IMR-90 (cell line): ENCODE measurements around the gene IFI35. TPM values are rescaled to one million over a fixed set of nuclear protein-coding genes. Genes with fewer than 3 reads are reported as not detected.

Source experiments
- ATAC-seq: fragments of 200-7000 bp; cut with Tn5 transposase; 2 replicates; pipeline ENCODE4 v1.9.1; 2020; ENCODE audit warnings: low read depth, mild to moderate bottlenecking, moderate library complexity
- BruUV-seq: library from RNA; stranded (reverse); fragments of 400-500 nt; replicated peaks from 2 replicates; lab custom pipeline; 2021; lab: Mats Ljungman, UMichigan
- CTCF ChIA-PET: fragments of 300-600 bp; formaldehyde crosslinking; extraction: SDS; loops from one replicate; lab custom pipeline; 2021; ENCODE audit warnings: antibody characterized with exemption; lab: Yijun Ruan, JAX
- POLR2A ChIA-PET: fragments of 300-600 bp; sonication (Branson Sonifier 250); formaldehyde crosslinking; loops from one replicate; lab custom pipeline; 2022; ENCODE audit warnings: antibody characterized with exemption; ENCODE audit not compliant: unreplicated experiment; lab: Charles Lee
- DNase-seq: peaks from one replicate; pipeline ENCODE4 v3.0.0; 2013
- H2AFZ ChIP-seq: replicated peaks from 2 replicates; pipeline ENCODE3; 2013; ENCODE audit warnings: low read length, mild to moderate bottlenecking; ENCODE audit not compliant: poor library complexity
- H2AK5ac ChIP-seq: 2 replicates; pipeline ENCODE4 v1.6.1; 2013; ENCODE audit warnings: low read depth, low read length, inconsistent platforms
- H2AK9ac ChIP-seq: replicated peaks from 2 replicates; pipeline ENCODE3; 2013; ENCODE audit warnings: mild to moderate bottlenecking, low read depth, low read length, moderate library complexity; ENCODE audit not compliant: poor library complexity
- H2BK120ac ChIP-seq: 2 replicates; pipeline ENCODE4 v1.6.1; 2013; ENCODE audit warnings: low read depth, low read length, inconsistent platforms
- H2BK15ac ChIP-seq: 3 replicates; pipeline ENCODE4 v1.6.1; 2013; ENCODE audit warnings: low read depth, low read length, inconsistent platforms
- H2BK20ac ChIP-seq: 2 replicates; pipeline ENCODE4 v1.6.1; 2013; ENCODE audit warnings: low read depth, mild to moderate bottlenecking, inconsistent platforms, low read length, moderate library complexity
- H2BK5ac ChIP-seq: 2 replicates; pipeline ENCODE4 v1.6.1; 2013; ENCODE audit warnings: mild to moderate bottlenecking, low read depth, low read length, inconsistent platforms; ENCODE audit not compliant: poor library complexity, severe bottlenecking
- H3K14ac ChIP-seq: replicated peaks from 2 replicates; pipeline ENCODE4 v1.6.1; 2013; ENCODE audit warnings: low read depth, low read length, inconsistent platforms
- H3K18ac ChIP-seq: 2 replicates; pipeline ENCODE4 v1.6.1; 2013; ENCODE audit warnings: low read depth, low read length, control low read depth
- H3K23ac ChIP-seq: 2 replicates; pipeline ENCODE4 v1.6.1; 2013; ENCODE audit warnings: low read depth, low read length, inconsistent platforms
- H3K27ac ChIP-seq: 2 replicates; pipeline ENCODE4 v1.5.1; 2013; ENCODE audit warnings: mild to moderate bottlenecking, control low read depth, low read length; ENCODE audit not compliant: insufficient read depth
- H3K27me3 ChIP-seq: 2 replicates; pipeline ENCODE4 v1.6.1; 2013; ENCODE audit warnings: low read length; ENCODE audit not compliant: control insufficient read depth, insufficient read depth
- H3K36me3 ChIP-seq: 2 replicates; pipeline ENCODE4 v1.6.1; 2013; ENCODE audit warnings: low read length, mixed read lengths; ENCODE audit not compliant: control insufficient read depth, insufficient read depth
- H3K4ac ChIP-seq: 2 replicates; pipeline ENCODE4 v1.6.1; 2013; ENCODE audit warnings: low read depth, low read length, inconsistent platforms
- H3K4me1 ChIP-seq: 2 replicates; pipeline ENCODE4 v1.6.1; 2013; ENCODE audit warnings: low read length, mixed read lengths; ENCODE audit not compliant: control insufficient read depth, insufficient read depth
- H3K4me2 ChIP-seq: 2 replicates; pipeline ENCODE4 v1.6.1; 2013; ENCODE audit warnings: low read depth, mild to moderate bottlenecking, control low read depth, low read length, moderate library complexity
- H3K4me3 ChIP-seq: 2 replicates; pipeline ENCODE4 v1.5.1; 2013; ENCODE audit warnings: low read depth, mild to moderate bottlenecking, control low read depth, low read length, moderate library complexity; ENCODE audit not compliant: insufficient read depth
- H3K56ac ChIP-seq: 2 replicates; pipeline ENCODE4 v1.6.1; 2013; ENCODE audit warnings: low read length, inconsistent platforms; ENCODE audit not compliant: insufficient read depth; ENCODE audit errors: extremely low read depth
- H3K79me1 ChIP-seq, 2 experiments: 2 replicates each; pipeline ENCODE4 v1.6.1; 2013; ENCODE audit warnings: low read length in 2 of 2, inconsistent platforms in 1 of 2, low read depth in 1 of 2
- H3K9ac ChIP-seq: 2 replicates; pipeline ENCODE4 v1.6.1; 2013; ENCODE audit warnings: low read depth, low read length, control low read depth
- H3K9me1 ChIP-seq: 2 replicates; pipeline ENCODE4 v1.6.1; 2013; ENCODE audit warnings: low read length, inconsistent platforms; ENCODE audit not compliant: insufficient read depth
- H3K9me3 ChIP-seq: 2 replicates; pipeline ENCODE4 v1.6.1; 2013; ENCODE audit warnings: low read length; ENCODE audit not compliant: control insufficient read depth, insufficient read depth
- H4K20me1 ChIP-seq: 2 replicates; pipeline ENCODE4 v1.6.1; 2013; ENCODE audit warnings: low read length, inconsistent platforms; ENCODE audit not compliant: insufficient read depth
- H4K5ac ChIP-seq: 2 replicates; pipeline ENCODE4 v1.6.1; 2013; ENCODE audit warnings: mild to moderate bottlenecking, low read depth, low read length, control low read depth
- H4K8ac ChIP-seq, 2 experiments: 2 replicates each; pipeline ENCODE4 v1.6.1; 2013; ENCODE audit warnings: low read depth in 2 of 2, low read length in 2 of 2, control low read depth in 1 of 2, inconsistent platforms in 1 of 2
- H4K91ac ChIP-seq: 2 replicates; pipeline ENCODE4 v1.6.1; 2013; ENCODE audit warnings: low read depth, low read length, inconsistent platforms; ENCODE audit not compliant: insufficient read depth
- BHLHE40 ChIP-seq: fragments of 150-350 bp; IDR thresholded peaks from 2 replicates; pipeline ENCODE4 v1.6.1; 2016; ENCODE audit warnings: mild to moderate bottlenecking, low read depth, low read length
- CEBPB ChIP-seq: IDR thresholded peaks from 2 replicates; pipeline ENCODE4 v1.6.1; 2012; ENCODE audit warnings: low read depth, low read length, improper control_type of control experiment
- CHD1 ChIP-seq: IDR thresholded peaks from 2 replicates; pipeline ENCODE4 v1.6.1; 2012; ENCODE audit warnings: low read depth, low read length, improper control_type of control experiment
- ELK1 ChIP-seq: fragments of 150-350 bp; IDR thresholded peaks from 2 replicates; pipeline ENCODE4 v1.6.1; 2016; ENCODE audit warnings: low read depth, mild to moderate bottlenecking, low read length, moderate library complexity, borderline replicate concordance
- FOS ChIP-seq: fragments of 150-350 bp; IDR thresholded peaks from 2 replicates; pipeline ENCODE4 v1.6.1; 2016; ENCODE audit warnings: low read depth, low read length
- MAFK ChIP-seq: IDR thresholded peaks from 2 replicates; pipeline ENCODE4 v1.6.1; 2012; ENCODE audit warnings: low read depth, low read length, improper control_type of control experiment
- MAZ ChIP-seq: IDR thresholded peaks from 2 replicates; pipeline ENCODE4 v1.6.1; 2012; ENCODE audit warnings: low read depth, mild to moderate bottlenecking, low read length, improper control_type of control experiment, moderate library complexity, borderline replicate concordance
- MXI1 ChIP-seq: IDR thresholded peaks from 2 replicates; pipeline ENCODE4 v1.6.1; 2012; ENCODE audit warnings: low read depth, mild to moderate bottlenecking, low read length, moderate library complexity, borderline replicate concordance
- NFE2L2 ChIP-seq: fragments of 150-350 bp; IDR thresholded peaks from 2 replicates; pipeline ENCODE4 v1.6.1; 2016; ENCODE audit warnings: low read depth, mild to moderate bottlenecking, low read length
- RFX5 ChIP-seq: IDR thresholded peaks from 2 replicates; pipeline ENCODE4 v1.8.0; 2012; ENCODE audit warnings: low read depth, mild to moderate bottlenecking, low read length, moderate library complexity
- SMC3 ChIP-seq: fragments of 150-350 bp; IDR thresholded peaks from 2 replicates; pipeline ENCODE4 v1.6.1; 2016; ENCODE audit warnings: low read depth, mild to moderate bottlenecking, antibody characterized with exemption, low read length, moderate library complexity
- USF2 ChIP-seq: fragments of 150-350 bp; IDR thresholded peaks from 2 replicates; pipeline ENCODE4 v1.6.1; 2017; ENCODE audit warnings: mild to moderate bottlenecking, antibody characterized with exemption, low read length, low read depth
- WGBS, 2 experiments: methylation state at CpG; one replicate each; pipeline versions ENCODE4 v1.1.5 to v1.1.7; 2013; ENCODE audit warnings: missing lambda C conversion rate in 2 of 2; ENCODE audit not compliant: insufficient read length in 1 of 2; ENCODE audit errors: extremely low coverage in 2 of 2; 5-methylcytosine and 5-hydroxymethylcytosine counted together
- dilution Hi-C: fragments of 300-500 bp; cut with HindIII; formaldehyde crosslinking; loops from one replicate; pipeline ENCODE4 v1.14.3; 2018; ENCODE audit warnings: low sequenced_read_pairs; ENCODE audit not compliant: unreplicated experiment
- in situ Hi-C: fragments of 300-500 bp; cut with MboI; formaldehyde crosslinking; loops from 3 replicates; pipeline ENCODE4 v1.14.3; 2019; ENCODE audit warnings: low sequenced_read_pairs, inconsistent platforms, mixed read lengths
- intact Hi-C: fragments of 100-400 bp; cut with micrococcal nuclease; formaldehyde crosslinking; loops from 2 replicates; pipeline ENCODE4 v1.10.0; 2022
- polyA plus RNA-seq, 3 experiments: library from polyadenylated mRNA; depleted of rRNA; stranded (reverse); fragments of >200 nt; gene quantifications; 2 replicates each; pipeline ENCODE4 v1.2.3, GENCODE V29; 2012; ENCODE audit warnings: low replicate concordance in 1 of 3
- total RNA-seq: library from RNA; depleted of rRNA; stranded (reverse); fragments of >200 nt; gene quantifications from 2 replicates; pipeline ENCODE4 v1.2.3, GENCODE V29; 2012

IFI35 gene
- total and polyA plus RNA-seq, 2 of the 4 experiments (the other 2 are of a cell fraction), result 15.8 to 17.0 TPM

- 80% methylated on average over 1 of the region's 6 CpGs; no CpG with 5 or more reads in 1 of the 2 experiments for WGBS, 2 experiments
- Histone ChIP-seq H2AFZ (peak overlapping the region; percentile 81), H3K14ac (peak overlapping the region; percentile 71), H3K18ac (no peak overlapping the region), H2BK20ac (no peak overlapping the region; the same call in 1 of the 2 replicates), H3K23ac (no peak overlapping the region), H3K9me1 (no peaks in the 10 kb centered on the region; the same call in 1 of the 2 replicates), H3K4me3 (no peak overlapping the region), H3K36me3 (no peaks in the 10 kb centered on the region), H4K91ac (no peak overlapping the region), H3K4ac (no peak overlapping the region; the same call in 1 of the 2 replicates), H4K8ac (peak overlapping the region; percentile 17 to 47; a peak in 1 of 4 replicates), H3K27ac (no peak overlapping the region), H4K20me1 (no peaks in the 10 kb centered on the region), H2BK5ac (no peak overlapping the region), H3K27me3 (peaks cover 2% of the 10 kb centered on the region; the same call in 1 of the 2 replicates), H2AK5ac (peak overlapping the region; percentile 20; the same call in 1 of the 2 replicates), H3K4me2 (no peak overlapping the region), H3K9ac (no peak overlapping the region), H3K9me3 (no peaks in the 10 kb centered on the region), H3K79me1 (no peaks in the 10 kb centered on the region), H3K56ac (no peak overlapping the region), H2BK15ac (no peak overlapping the region), H2BK120ac (no peak overlapping the region), H4K5ac (no peak overlapping the region), H2AK9ac (no peak overlapping the region), H3K4me1 (peaks cover 6% of the 10 kb centered on the region; the same call in 1 of the 2 replicates)
- intact Hi-C loops, result no loop called here
- BruUV-seq, result no TSS peak
- in situ Hi-C loops, result no loop called here
- ATAC-seq (no peak), DNase-seq (no peak)
- CTCF ChIA-PET, result no interaction called here
- dilution Hi-C loops, result no loop called here
- POLR2A ChIA-PET, result no interaction called here
- TF ChIP-seq NFE2L2 (no peak), BHLHE40 (no peak), CHD1 (no peak), USF2 (no peak), SMC3 (no peak), MAZ (no peak), MAFK (no peak), CEBPB (no peak), RFX5 (no peak), FOS (no peak), MXI1 (no peak), ELK1 (no peak)
Observed at GRCh38 chr17:43030137-43030767, 23.7 kb downstream of the IFI35 start.
